HG02870 (cell line): ENCODE results near the gene BDNF.
A peak's percentile ranks its signal among the peaks of the same experiment; 100 is the strongest.
"Not testable (repeated sequence)": the region's sequence is repeated elsewhere in the genome, so short reads cannot be mapped to it uniquely, and the experiment has no call there.

ENCODE experiments used
- ATAC-seq: cut with Tn5 transposase; IDR thresholded peaks from one replicate; pipeline ENCODE4 v1.9.1; 2021; ENCODE audit warnings: mild to moderate bottlenecking, moderate library complexity; ENCODE audit not compliant: unreplicated experiment

Gene BDNF

DNA sequence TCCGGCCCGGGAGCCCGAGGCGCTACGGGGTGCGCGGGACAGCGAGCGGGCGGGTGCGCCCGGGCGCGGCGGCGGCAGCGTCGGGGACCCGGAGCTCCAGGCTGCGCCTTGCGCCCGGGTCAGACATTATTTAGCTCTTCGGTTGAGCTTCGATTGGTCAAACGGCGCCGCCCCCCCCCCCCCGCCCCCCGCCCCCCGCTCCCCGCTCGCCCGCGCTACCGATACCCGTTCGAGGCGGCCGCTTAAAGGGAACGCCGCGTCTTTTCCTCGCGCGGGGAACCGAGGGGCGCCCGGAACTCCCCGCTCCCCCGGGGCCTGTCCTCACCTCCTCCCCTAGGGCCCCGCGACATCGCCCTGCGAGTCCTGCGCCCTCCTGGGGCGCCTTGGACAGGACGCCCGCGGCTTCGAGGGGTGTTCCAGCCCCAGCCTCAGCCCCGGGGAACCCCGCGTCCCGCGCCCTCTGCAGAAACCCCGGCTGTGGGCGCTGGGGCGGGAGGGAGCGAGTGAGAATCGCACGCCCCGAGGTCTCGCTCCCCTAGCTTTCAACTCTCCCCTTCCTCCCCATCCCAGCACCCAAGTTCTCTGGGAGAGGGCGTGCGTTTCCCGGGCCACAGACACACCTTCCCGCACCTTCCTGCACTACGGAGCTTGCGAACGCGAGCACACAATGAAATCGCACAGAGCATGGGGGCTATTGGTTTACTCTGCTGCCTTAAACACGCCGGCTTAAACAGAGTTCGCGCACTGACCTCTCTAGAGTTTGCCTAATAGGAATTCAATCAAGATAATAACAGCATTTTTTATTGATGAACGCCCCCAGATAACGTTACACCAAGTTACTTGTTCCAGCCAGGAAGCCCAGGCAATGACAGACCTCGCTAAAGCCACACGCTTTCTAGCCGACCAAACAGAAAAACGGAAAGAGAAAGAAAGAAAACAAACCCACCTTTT is at the start of gene BDNF:
Gene BDNF (minus strand): TSS at position 105 of the 951 bp plus-strand sequence. CDS start 41,891 bp downstream, outside the sequence.
- ATAC-seq = no peak

DNA sequence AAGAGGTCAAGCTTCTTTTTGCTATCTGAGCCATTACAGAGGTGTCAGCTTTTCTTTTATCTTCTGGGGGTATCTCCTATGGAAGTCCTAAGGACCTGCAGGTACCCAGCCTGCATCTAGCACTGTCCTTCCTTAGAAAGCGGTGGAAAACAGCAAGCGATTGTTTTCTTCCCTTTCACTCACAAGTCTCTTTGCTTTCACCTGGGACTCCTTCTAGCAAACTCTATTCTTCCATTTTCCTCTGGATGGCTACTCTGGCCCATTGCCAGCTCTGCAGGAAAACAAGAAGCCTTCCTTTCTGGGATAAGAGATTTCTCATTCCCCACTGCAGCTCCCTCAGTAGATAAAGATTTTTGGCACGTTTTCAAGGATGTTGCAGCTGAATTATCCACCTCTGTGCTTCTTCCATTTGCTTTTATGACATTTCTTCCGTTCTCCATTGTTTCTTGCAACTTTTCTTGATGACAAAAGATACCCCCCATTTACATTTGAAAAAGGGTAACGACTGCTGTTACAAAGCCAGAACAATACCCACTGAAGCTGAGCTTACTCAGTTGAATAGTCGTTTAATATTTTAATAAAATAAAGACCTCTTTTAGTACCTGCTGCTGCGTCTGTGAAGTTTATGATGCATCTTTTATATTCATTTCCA is 40.2 kb upstream of the BDNF start:
- ATAC-seq = no peak

DNA sequence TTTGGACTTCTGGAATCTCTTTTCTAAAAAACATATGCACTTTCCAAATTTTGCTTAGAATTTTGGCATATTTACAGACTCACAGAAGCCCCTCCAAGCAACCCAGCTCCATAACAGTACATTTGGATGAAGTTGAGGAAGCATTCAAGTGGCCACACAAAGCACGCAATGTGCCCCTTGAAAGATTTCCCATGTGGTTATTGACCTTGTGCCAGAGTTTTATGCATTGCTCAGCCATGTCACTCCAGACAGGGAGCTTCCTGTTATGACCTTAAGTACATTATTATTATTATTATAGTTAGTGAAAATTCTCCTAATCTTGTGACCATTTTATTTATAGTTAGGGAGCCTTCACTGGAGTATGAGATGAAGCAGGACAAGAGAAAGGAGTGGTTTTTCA is 35.0 kb upstream of the BDNF start:
- no peak for ATAC-seq

DNA sequence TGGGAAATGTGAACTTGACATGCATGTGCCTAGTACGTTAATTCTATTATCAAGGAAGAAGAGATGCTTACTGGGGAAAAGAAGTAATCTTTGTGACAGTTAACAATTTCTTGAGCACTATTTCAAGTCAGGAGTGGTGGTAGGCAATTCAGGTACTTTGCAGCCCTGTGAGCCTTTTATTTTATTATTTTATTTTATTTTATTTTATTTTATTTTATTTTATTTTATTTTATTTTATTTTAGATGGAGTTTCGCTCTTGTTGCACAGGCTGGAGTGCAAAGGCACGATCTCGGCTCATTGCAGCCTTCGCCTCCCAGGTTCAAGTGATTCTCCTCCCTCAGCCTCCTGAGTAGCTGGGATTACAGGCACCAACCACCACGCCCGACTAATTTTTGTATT is 31.5 kb upstream of the BDNF start:
- ATAC-seq = not testable (repeated sequence)

DNA sequence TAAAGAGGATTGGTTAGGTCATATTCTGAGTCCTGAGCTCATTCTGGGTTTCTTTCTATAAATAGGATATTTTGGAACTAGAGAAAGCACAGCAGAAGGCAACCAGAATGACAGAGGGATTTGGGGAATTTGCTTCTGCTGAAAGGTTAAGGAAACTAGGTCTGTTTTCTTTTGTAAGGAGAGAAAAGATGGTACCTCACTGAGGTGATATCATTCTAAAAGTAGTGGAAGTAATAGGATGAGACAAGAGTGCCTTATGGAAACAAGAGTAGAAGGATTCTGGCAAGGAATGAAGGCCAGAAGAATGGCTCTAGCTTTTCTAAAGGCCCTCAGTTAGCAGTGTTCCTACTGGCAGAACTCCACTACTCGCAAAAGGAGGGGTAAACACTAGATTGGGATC is 26.7 kb upstream of the BDNF start:
- no peak for ATAC-seq

DNA sequence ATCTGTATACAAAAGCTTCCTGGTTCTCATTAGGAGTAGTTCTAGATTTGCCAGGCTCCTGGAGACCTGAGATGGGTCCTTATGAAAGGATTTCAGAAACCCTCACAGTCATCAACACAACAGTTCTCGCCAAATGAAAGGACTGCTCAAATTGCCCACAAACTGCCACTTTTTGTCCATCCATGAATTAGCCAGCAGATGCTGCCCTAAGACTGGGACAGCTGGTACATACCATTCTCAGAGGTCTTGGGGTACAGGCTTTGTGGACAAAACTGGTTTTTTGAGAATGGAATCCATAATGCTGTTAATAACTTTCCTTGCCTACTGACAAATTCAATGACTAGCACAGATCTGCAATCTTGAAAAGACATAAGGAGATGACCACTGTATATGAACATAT is 23.4 kb upstream of the BDNF start:
- no peak for ATAC-seq

DNA sequence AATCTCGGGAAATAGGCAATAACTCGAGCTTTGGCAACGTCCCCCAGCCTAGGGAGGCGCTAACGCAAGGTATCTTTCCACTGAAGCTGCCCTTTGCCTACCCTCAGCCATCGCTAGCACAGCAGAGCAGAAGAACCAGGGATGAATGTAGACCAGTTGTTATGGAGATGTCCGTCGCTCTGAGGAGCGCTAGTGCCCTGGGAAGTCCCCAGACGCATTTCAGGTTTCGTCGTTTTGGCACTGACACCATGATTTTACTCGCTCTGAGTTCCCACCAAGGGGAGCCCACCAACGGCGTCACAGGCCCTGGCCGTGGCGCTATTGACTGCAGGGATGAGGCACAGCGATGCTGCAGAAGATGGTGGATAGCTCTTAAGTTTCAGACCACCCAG is 22.7 kb upstream of the BDNF start:
- ATAC-seq = no peak

DNA sequence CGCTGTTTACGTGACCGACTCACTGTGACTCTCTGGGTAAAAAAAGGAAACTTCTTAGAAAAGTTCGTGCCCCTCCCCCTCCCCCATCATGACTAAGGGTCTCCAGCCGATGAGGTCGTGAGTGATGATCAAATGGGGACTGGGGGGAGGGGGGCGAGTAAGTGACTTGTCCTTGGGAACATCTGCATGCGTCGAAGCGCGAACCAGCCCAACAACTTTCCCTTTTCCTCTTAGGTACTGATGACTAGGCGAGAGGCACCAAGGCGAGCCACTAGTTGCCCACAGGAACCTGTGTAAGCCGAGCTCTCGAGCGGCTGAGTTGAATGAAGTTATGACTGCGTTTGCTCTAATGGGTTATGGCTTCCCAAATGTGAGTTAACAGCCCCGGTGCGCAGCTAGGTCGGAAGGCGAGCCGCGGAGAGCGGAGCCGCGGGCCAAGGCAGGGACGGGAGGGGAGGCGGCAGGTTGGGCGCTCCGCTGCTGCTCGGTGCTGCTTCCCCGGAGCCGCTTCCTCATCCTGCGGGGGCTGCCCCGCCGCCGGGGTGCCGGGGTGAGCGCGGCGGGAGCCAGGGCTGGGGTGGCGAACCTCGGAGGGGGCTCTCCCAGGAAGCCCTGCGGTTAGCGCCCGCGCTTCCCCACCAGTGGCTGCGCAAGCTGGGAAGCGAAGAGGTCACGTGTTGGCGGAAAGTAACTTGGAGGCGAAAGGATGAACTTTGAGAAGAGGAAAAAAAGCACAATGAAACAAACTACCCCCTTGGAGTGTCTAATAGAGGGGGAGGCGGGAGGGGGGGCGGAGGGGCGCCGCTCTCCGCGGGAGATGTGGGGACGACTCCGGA is 22.1 kb upstream of the BDNF start:
- peak; percentile 39 for ATAC-seq

DNA sequence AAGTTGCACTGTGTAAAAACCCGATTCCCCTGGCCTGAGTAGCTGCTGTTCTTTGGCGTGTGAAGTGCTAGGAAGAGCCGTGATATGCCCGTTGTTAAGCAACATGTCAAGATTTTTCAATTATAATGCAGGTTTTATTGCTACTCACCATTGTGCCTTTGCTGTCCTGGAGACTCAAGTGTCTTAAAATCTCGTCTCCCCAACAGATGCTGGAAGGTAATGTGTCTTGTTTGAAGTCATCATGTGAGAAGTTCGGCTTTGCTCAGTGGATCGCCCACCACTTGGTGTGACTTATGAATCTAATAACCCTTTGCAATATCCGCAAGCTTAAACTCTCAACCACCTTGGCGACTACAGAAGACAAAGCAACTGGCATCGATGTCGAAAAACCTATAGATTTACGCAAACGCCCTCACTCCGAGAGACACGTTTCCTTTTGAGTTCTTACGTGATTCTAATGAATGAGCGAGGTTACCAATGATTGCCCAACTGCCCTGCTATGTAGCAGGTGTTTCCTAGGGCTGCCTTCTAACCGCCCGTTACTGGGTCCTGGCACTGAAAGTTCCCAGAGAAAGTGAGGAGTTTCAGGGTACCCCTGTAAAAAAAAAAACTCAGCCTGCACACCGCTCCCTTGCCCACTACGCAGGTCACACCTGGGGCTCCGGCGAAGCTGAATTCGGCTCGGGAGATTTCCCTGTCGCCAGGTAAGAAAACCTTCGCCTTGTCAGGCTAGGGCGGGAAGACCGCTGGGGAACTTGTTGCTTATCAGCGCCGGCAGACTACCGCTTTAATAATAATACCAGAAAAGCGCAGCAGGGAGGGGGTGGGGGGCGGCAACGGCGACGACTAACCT is 21.2 kb upstream of the BDNF start:
- ATAC-seq = no peak

DNA sequence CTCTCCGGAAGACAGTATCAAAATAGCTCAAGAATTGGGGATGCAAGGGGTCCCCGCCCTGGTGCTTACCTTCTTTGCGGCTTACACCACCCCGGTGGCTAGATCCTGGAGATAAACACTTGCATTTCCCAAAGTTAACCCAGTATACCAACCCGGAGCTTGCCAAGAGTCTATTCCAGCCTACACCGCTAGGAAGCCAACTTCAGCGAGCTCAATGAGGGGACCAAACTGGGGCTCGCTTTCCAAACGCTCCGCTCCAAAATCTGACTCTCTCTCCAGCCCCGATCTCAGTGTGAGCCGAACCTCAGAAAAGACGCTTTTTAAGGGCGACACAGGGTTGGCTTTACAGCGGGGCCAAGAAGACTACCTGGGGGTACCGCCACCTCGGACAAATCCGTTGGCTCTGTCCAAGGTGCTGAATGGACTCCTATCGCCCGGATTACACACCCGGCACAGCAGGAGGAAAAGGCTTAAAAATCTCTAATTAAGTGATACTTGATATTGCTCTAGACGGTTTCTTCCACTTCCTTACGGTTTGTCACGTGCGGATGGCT is 20.1 kb upstream of the BDNF start:
- ATAC-seq = no peak

DNA sequence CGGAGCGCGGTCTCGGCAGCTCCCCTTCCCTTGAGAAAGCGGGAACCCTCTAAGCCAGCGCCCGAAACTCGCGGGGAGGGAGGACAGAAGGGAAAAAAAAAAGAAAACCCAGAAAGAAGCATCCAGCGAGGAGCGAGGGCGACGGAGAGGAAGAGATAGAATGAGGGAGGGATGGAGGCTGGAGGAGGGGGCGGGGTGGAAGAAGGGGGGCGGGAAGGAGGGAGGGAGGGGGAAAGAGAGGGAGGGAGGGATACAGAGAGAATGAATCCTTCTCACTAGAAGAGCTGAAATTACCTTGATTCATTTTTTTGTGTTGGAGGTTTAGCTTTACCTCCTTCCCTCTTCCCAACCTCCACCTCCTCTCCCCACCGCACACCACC is 19.3 kb upstream of the BDNF start:
- no peak for ATAC-seq

DNA sequence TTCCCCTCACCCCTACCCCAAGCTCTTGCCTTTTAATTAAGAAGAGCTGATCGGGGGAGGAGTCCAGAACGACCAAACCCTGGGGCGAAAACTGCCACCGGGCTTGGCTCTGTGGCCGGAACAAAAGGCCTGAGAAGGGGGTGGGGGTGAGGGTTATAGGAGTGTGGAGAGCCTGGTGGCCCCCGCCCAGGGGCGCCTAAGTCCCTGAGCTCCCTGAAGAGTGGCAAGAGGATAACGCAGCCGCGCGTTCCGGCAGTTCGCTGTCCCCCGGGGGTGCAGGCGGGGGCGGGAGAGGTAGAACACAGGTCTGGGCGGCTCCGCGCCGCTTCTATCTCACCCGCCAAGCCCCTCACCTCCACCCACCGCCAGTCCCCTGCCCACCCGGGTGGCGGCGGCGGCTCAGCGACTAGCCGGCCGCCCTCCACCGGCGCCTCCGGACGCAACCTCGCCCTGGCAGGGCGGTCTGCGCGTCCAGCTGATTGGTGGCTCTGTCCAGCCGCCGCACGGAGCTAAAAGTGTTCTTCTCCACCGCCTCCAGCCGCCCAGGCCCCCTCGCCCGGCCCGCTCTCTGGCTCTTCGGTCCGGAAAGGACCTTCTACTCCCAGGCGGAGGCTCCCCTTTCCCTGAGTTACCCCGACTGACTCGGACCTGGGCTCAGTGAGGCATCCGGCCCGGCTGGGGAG is 18.7 kb upstream of the BDNF start:
- ATAC-seq = no peak

DNA sequence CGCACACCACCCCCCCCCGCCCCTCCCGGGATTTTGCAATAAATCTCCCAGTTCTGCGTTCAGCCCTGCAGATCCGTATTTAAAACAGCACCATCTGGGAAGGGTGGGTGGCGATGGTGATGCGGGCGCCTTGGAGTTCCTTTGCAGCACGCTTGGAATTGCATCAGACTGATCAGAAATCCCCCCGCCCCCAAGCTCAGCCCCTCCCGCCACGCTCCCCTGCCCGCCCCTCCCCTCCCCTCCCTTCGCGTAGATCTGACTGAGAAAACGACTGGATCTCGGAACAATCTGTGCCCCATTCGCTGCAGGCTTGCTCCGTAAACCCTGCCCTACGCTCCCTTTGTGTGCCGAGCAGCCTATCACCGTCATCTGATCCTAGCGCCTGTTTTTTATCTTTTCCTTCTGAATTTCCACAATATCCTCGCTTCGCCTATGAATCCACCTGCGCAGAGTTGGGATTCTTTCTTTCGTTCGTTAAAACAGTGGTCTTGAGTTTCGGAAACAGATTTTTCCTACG is 18.1 kb upstream of the BDNF start:
- no peak for ATAC-seq

DNA sequence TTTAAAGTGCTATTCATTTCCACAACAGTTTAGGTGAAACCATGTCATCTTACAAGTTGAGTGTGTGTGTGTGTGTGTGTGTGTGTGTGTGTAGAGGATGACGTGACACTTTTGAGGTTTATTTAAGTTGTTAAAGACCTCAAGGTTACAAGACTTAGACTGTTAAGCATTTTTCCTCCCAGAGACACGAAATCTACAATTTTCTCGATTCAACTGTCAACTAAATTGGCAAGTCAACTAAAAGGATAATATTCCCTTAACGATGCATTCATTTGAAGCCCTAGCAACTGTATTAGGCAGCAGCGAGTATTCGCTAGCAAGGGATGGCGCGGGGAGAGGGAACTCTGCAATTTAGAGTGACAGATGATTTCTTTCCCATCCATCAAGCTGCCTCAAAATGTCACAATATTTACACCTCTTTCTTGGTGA is 17.6 kb upstream of the BDNF start:
- no peak for ATAC-seq

DNA sequence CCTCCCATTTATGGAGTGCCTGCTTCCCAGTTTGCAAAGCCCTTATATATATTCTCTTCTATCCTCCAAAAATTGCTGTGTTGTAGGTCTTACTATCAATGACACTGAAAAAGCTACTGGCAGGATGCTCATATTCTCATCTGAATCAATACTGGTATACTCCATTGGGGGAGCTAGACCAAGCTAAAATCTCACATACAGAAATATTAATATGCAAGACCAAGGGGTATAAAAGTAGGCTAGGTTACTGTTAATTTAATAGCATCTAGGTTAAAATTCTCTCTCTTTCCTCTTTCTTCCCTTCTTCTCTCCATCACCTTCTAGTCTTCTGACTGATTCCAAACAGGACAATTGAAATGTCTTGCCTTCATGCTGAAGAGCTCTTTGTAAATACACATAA is 17.1 kb upstream of the BDNF start:
- ATAC-seq = no peak

DNA sequence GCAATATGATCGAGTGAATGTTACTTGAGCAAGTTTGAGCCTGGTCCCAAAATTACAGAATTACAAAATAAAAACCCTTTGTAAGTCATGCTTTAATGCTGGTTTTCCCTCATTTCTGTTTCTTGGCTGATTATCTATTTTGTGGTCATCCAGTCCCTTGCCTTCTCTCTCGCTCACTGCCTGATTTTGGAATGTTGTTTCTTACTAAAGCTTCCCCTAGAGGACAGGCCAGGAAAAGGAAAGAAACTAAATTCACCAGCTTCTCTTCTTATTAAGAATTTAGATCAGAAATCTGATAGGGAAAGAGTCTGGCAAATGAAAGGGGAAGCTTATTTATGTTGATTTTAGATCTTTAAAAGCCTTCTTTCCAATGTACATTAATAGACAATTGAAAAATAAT is 16.6 kb upstream of the BDNF start:
- ATAC-seq = no peak

DNA sequence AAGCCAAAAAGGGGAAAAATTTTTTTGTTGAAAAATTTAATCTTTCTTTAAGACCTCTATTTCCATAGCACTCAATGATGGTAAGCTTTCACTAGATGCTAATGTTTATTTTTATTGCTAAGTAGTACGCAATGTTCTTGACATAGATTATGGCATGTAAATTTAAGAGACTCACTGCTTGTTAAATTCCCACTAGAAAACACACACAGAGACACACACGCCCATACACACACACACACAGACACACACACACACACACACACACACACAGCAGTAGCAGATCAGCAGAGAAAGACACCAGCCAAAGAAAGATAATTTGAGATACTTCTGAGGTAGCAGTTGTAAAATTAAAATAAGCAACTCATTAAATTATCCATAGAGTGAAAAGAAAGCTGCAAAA is 16.0 kb upstream of the BDNF start:
- no peak for ATAC-seq

DNA sequence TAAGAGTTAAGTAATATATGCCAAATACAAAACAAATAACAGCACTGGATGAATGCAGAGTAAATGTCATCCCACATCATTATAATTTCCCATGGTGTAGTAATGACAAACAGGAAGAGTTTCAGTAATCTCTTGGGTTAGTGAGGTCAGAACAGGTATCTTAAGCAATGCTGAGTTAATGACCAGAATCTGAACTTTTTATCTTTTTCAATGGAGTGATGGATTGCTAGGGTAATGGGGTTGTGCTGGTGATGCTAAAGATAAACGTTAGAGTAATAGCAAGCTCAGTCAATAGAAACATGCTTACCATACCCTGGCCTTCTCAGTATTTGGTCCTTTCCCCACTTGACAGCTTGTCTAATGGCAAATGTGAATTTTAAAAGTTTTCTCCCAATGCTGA is 11.5 kb upstream of the BDNF start:
- no peak for ATAC-seq

DNA sequence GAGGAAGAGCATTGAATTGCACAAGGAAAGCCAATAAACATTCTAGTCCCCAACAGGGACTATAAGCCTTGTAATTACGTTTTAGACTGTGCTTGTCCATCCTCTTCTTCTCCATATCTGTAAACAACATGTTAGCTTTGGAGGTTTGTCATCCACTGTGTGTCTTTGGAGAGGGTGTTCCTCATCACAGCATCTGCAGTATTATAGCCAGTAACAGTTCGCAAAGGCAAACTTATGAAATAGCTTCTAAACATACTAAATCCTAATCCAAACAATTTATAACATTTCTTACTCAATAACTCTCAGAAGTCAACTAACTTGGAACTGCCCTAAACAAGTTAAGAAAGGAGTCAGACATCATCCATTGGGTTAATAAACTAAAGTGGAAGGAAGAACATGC is 10.3 kb upstream of the BDNF start:
- no peak for ATAC-seq
